DMS153 treated with DMSO at 0.1 percent for 48 hours (cell line): ENCODE measurements around the gene PCDHGA11.
"Not testable (repeated sequence)": the region's sequence is repeated elsewhere in the genome, so short reads cannot be mapped to it uniquely, and the experiment has no call there.

ENCODE experiments used
- DNase-seq: peaks from one replicate; lab custom pipeline; 2025; ENCODE audit not compliant: unreplicated experiment; lab: John Stamatoyannopoulos, UW

The PCDHGA11 gene

DNA sequence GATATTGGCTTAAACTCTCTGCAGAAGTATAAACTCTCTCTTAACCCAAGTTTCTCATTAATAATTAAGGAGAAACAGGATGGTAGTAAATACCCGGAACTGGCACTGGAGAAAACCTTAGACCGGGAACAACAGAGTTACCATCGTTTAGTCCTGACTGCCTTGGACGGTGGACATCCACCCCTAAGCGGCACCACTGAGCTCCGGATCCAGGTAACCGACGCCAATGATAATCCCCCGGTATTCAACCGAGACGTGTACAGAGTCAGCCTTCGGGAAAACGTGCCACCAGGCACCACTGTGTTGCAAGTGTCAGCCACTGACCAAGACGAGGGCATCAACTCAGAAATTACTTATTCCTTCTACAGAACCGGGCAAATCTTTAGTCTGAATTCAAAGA lies 22.2 kb upstream of the PCDHGA11 start:
- no peak for DNase-seq

DNA sequence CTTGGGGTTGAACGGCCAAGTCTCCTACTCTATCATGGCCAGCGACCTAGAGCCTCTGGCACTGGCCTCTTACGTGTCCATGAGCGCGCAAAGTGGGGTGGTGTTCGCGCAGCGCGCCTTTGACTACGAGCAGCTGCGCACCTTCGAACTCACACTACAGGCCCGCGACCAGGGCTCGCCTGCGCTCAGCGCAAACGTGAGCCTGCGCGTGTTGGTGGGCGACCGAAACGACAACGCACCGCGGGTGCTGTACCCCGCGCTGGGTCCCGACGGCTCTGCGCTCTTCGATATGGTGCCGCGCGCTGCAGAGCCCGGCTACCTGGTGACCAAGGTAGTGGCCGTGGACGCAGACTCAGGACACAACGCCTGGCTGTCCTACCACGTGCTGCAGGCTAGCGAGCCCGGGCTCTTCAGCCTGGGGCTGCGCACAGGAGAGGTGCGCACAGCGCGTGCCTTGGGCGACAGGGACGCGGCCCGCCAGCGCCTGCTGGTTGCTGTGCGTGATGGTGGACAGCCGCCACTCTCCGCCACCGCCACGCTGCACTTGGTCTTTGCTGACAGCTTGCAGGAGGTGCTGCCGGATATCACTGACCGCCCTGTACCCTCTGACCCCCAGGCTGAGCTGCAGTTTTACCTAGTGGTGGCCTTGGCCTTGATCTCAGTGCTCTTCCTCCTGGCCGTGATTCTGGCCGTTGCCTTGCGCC lies 21.1 kb upstream of the PCDHGA11 start:
- DNase-seq, result no peak

DNA sequence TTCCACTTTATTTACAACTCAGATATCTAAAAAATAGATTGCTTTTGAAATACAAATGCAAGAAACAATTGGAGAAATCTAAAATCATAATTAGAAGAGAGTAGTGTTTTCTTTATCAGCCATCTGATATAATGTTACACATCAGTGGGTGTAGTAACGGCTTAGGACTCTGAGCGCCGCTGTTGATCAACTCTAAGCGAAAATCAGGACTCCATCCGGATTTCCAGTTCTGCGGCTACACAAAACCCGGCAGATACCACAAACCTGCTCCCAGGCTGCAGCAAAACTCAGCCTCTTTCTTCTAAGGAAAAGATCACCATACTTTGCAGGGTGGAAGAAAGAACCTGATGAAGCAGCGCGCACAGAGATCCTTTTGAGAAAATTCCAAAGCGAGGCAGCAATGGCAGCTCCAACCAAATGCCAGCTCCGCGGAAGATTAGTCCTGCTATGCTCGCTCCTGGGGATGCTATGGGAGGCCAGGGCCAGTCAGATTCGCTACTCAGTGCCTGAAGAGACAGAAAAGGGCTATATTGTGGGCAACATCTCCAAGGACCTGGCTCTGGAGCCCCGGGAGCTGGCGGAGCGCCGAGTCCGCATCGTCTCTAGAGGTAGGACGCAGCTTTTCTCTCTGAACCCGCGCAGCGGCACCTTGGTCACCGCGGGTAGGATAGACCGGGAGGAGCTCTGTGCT lies 18.2 kb upstream of the PCDHGA11 start, which contains the start of gene PCDHGA9:
Gene PCDHGA9, plus strand, starts transcription at position 226 of the 691 bp plus-strand sequence. Its CDS starts 175 bp downstream, at position 401.
- DNase-seq, result no peak

DNA sequence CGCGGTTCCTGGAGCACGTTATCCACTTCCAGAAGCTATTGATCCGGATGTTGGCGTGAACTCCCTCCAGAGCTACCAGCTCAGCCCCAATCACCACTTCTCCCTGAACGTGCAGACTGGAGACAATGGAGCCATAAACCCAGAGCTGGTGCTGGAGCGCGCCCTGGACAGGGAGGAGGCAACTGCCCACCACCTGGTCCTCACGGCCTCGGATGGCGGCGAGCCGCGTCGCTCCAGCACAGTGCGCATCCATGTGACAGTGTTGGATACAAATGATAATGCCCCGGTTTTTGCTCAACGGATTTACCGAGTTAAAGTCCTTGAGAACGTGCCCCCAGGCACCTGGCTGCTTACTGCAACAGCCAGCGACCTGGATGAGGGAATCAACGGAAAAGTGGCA lies 17.5 kb upstream of the PCDHGA11 start:
- no peak for DNase-seq

DNA sequence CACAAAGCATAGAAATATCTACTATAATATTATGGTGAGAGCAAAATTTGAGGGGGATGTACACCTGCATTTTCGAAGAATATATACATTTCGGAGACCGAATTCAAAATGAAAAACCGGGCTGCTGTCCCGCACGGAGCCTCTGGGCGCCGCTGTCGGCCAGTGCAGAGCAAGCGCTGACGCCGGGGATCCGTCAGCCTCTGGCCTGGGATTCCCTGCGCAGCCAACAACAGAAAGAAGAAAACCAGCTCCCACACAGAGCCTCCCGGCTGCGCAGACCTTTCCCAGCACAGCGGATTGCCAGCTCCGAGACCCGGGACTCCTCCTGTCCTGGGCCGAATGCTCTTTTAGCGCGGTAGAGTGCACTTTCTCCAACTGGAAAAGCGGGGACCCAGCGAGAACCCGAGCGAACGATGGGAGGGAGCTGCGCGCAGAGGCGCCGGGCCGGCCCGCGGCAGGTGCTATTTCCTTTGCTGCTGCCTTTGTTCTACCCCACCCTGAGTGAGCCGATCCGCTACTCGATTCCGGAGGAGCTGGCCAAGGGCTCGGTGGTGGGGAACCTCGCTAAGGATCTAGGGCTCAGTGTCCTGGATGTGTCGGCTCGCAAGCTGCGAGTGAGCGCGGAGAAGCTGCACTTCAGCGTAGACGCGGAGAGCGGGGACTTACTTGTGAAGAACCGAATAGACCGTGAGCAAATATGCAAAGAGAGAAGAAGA lies 12.9 kb upstream of the PCDHGA11 start, which contains the start of gene PCDHGB6:
Gene PCDHGB6, plus strand, starts transcription at position 232 of the 716 bp plus-strand sequence. Its CDS starts 182 bp downstream, at position 414.
- DNase-seq, result not testable (repeated sequence)

DNA sequence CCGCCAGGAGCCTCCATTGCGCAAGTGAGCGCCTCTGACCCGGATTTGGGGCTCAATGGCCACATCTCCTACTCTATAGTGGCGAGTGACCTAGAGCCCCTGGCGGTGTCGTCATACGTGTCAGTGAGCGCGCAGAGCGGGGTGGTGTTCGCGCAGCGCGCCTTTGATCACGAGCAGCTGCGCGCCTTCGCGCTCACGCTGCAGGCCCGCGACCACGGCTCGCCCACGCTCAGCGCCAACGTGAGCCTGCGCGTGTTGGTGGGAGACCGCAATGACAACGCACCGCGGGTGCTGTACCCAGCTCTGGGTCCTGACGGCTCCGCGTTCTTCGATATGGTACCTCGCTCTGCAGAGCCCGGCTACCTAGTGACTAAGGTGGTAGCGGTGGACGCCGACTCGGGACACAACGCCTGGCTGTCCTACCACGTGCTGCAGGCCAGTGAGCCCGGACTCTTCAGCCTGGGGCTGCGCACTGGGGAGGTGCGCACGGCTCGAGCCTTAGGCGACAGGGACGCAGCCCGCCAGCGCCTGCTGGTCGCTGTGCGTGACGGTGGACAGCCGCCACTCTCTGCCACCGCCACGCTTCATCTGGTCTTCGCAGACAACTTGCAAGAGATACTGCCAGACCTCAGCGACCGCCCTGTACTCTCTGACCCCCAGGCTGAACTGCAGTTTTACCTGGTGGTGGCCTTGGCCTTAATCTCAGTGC lies 11.1 kb upstream of the PCDHGA11 start:
- DNase-seq, result no peak

DNA sequence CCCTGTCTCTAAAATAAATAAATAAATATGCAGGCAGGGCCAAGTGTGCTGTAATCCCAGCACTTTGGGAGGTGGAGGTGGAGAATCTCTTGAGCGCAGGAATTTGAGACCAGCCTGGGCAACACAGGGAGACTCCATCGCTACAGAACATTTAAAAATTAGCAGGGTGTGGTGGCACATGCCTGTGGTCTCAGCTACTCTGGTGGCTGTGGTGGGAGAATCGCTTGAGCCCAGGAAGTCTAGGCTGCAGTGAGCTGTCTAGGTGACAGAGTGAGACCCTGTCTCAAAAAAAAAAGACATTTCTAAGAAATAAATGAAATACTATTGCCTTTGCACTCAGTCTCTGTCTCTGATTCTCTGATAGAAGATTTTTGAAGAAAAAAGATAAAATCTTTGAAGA lies 9.3 kb upstream of the PCDHGA11 start:
- DNase-seq, result no peak

DNA sequence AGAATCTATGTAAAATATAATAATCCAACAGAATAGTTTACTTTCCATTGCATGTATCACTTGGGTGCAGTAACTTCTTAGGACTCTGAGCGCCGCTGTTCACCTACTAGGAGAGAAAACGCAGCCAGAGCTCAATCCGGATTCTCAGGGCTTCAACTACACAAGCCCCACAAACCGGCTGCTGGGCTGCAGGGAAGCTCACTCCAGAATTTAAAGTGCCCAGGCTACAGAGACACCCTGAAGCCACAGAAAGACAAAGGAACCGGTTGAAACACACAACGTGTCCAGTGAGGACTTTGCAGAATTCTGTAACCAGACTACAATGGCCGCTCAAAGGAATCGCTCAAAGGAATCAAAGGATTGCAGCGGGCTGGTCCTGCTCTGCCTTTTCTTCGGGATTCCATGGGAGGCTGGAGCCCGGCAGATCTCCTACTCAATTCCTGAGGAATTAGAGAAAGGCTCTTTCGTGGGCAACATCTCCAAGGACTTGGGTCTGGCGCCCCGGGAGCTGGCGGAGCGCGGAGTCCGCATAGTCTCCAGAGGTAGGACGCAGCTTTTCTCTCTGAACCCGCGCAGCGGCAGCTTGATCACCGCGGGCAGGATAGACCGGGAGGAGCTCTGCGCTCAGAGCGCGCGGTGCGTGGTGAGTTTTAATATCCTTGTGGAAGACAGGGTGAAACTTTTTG lies 7.9 kb upstream of the PCDHGA11 start, which contains the start of gene PCDHGA10:
Gene PCDHGA10, plus strand, starts transcription at position 134 of the 686 bp plus-strand sequence. Its CDS starts 189 bp downstream, at position 323.
- no peak for DNase-seq

DNA sequence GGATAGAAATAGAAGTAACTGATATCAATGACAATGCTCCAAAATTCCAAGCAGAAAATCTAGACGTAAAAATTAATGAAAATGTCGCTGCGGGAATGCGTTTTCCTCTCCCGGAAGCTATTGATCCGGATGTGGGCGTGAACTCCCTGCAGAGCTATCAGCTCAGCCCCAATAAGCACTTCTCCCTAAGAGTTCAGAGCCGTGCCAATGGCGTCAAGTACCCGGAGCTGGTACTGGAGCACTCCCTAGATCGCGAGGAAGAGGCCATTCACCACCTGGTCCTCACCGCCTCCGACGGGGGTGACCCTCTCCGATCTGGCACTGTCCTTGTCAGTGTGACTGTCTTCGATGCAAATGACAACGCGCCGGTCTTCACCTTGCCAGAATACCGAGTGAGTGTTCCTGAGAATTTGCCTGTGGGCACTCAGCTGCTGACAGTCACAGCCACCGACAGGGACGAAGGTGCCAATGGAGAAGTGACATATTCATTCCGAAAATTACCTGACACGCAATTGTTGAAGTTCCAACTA lies 7.2 kb upstream of the PCDHGA11 start:
- DNase-seq, result no peak

DNA sequence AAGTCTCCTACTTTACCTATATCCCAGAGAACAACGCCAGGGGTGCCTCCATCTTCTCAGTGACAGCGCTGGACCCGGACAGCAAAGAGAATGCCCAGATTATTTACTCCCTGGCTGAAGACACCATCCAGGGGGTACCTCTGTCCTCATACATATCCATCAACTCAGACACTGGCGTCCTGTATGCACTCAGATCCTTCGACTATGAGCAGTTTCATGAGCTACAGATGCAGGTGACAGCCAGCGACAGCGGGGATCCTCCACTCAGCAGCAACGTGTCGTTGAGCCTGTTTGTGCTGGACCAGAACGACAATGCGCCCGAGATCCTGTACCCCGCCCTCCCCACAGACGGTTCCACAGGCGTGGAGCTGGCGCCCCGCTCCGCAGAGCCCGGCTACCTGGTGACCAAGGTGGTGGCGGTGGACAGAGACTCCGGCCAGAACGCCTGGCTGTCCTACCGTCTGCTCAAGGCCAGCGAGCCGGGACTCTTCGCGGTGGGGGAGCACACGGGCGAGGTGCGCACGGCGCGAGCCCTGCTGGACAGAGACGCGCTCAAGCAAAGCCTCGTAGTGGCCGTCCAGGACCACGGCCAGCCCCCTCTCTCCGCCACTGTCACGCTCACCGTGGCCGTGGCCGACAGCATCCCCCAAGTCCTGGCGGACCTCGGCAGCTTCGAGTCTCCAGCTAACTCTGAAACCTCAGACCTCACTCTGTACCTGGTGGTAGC lies 6.1 kb upstream of the PCDHGA11 start:
- not testable (repeated sequence) for DNase-seq

DNA sequence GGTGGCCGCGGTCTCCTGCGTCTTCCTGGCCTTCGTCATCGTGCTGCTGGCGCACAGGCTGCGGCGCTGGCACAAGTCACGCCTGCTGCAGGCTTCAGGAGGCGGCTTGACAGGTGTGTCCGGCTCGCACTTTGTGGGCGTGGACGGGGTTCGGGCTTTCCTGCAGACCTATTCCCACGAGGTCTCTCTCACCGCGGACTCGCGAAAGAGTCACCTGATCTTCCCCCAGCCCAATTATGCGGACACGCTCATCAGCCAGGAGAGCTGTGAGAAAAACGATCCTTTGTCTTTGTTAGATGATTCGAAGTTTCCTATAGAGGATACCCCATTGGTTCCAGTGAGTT lies 5.6 kb upstream of the PCDHGA11 start:
- not testable (repeated sequence) for DNase-seq

DNA sequence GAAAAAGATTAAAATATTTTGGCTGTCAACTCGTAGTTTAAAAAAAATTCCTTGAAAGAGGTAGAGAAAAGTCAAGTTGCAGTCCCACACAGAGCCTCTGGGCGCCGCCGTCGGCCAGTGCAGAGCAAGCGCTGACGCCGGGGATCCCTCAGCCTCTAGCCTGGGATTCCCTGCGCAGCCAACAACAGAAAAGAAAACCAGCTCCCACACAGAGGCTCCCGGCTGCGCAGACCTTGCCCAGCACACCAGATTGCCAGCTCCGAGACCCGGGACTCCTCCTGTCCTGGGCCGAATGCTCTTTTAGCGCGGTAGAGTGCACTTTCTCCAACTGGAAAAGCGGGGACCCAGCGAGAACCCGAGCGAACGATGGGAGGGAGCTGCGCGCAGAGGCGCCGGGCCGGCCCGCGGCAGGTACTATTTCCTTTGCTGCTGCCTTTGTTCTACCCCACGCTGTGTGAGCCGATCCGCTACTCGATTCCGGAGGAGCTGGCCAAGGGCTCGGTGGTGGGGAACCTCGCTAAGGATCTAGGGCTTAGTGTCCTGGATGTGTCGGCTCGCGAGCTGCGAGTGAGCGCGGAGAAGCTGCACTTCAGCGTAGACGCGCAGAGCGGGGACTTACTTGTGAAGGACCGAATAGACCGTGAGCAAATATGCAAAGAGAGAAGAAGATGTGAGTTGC lies 3.2 kb upstream of the PCDHGA11 start, which contains the start of gene PCDHGB7:
Gene PCDHGB7, plus strand, starts transcription at position 184 of the 679 bp plus-strand sequence. Its CDS starts 183 bp downstream, at position 367.
- DNase-seq, result not testable (repeated sequence)

DNA sequence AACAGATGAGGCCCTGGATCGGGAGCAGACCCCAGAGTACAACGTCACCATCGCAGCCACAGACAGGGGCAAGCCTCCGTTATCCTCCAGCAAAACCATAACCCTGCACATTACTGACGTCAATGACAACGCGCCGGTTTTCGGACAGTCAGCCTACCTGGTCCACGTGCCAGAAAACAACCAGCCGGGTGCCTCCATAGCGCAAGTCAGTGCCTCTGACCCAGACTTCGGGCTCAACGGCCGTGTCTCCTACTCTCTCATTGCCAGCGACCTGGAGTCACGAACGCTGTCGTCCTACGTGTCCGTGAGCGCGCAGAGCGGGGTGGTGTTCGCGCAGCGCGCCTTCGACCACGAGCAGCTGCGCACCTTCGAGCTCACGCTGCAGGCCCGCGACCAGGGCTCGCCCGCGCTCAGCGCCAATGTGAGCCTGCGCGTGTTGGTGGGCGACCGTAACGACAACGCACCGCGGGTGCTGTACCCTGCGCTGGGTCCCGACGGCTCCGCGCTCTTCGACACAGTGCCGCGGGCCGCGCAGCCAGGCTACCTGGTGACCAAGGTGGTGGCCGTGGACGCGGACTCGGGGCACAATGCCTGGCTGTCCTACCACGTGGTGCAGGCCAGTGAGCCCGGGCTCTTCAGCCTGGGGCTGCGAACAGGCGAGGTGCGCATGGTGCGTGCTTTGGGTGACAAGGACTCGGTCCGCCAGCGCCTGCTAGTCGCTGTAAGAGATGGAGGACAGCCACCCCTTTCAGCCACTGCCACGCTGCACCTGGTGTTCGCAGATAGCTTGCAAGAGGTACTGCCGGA lies 1.6 kb upstream of the PCDHGA11 start:
- no peak for DNase-seq

DNA sequence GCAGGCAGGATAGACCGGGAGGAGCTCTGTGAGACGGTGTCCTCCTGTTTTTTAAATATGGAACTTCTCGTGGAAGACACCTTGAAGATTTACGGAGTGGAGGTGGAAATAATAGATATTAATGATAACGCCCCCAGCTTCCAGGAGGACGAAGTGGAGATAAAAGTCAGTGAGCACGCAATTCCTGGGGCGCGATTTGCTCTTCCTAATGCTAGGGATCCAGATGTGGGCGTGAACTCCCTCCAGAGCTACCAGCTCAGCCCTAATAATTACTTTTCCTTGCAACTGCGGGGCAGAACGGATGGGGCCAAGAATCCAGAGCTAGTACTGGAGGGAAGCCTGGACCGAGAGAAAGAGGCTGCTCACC lies 621 bp downstream of the PCDHGA11 start:
- DNase-seq, result no peak

DNA sequence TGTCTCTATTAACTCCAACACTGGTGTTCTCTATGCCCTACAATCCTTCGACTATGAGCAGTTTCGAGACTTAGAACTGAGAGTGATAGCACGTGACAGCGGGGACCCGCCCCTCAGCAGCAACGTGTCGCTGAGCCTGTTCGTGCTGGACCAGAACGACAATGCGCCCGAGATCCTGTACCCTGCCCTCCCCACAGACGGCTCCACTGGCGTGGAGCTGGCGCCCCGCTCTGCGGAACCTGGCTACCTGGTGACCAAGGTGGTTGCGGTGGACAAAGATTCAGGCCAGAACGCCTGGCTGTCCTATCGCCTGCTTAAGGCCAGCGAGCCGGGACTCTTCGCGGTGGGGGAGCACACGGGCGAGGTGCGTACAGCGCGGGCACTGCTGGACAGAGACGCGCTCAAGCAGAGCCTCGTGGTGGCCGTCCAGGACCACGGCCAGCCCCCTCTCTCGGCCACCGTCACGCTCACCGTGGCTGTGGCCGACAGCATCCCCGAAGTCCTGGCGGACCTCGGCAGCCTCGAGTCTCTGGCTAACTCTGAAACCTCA lies 2.0 kb downstream of the PCDHGA11 start:
- DNase-seq, result no peak

DNA sequence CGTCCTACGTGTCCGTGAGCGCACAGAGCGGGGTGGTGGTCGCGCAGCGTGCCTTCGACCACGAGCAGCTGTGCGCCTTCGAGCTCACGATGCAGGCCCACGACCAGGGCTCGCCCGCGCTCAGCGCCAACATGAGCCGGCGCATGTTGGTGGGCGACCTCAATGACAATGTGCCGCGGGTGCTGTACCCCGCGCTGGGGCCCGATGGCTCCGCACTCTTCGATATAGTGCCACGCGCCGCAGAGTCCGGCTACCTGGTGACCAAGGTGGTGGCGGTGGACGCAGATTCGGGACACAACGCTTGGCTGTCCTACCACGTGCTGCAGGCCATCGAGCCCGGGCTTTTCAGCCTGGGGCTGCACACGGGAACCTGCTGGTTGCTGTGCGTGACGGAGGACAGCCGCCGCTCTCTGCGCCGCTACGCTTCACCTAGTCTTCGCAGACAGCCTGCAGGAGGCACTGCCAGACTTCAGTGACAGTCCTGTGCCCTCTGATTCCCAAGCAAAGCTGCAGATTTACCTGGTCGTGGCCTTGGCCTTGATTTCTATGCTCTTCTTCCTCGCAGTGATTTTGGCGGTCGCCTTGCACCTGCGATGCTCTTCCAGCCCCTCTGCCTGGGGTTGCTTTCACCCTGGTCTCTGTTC lies 7.1 kb downstream of the PCDHGA11 start:
- no peak for DNase-seq
